ENCODE results near the gene SIAH3. TPM values are rescaled to one million over a fixed set of nuclear protein-coding genes. Genes with fewer than 3 reads are reported as not detected.

SIAH3 gene
- total RNA-seq, 1 donor from 2014 or later, result 0.08 TPM

DNA sequence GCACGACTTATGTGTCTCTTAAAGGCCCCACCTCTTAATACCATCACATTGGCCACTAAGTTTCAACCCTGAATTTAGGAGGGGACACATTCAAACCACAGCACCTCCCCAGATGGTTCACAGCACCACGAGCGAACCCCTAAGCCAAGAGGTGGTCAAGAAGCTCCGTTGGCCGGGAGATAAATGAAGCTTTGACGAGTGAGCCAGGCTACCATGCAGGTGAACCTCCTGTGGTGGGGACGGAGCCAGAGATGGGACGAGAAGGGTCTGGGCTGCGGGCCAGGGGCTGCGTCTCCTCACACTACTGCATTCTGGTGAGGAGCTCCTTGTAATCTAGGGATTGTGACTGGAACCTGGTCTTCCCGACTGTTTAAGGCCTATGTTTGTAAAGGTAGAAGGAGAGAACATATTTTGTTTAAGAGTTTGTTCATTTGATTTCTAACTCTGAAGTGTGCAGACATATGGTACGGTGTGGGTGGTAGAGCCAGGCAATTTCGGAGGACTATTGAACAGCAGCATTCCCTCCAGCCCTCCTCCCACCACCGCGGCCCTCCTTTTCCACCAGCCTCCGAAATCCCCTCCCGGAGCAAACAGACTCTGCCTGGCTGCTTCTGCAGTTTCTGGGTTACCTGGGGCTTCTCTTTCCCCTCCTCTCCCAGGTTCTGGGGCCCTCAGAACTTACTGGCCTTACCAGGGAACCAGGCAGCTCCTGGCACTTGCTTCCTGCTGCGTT is 31.3 kb downstream of the SIAH3 start:
- Mint-ChIP-seq H3K27ac (ENCODE audit: unreplicated experiment) (no peak overlapping the region), H3K4me1 (ENCODE audit: unreplicated experiment) (peaks cover 5% of the 10 kb centered on the region), H3K9me3 (ENCODE audit: unreplicated experiment) (no peaks in the 10 kb centered on the region), H3K4me3 (ENCODE audit: unreplicated experiment) (no peak overlapping the region), H3K27me3 (ENCODE audit: unreplicated experiment) (peaks cover 3% of the 10 kb centered on the region), H3K36me3 (ENCODE audit: low read depth, unreplicated experiment) (no peaks in the 10 kb centered on the region)
- TF ChIP-seq, protein P1, sequence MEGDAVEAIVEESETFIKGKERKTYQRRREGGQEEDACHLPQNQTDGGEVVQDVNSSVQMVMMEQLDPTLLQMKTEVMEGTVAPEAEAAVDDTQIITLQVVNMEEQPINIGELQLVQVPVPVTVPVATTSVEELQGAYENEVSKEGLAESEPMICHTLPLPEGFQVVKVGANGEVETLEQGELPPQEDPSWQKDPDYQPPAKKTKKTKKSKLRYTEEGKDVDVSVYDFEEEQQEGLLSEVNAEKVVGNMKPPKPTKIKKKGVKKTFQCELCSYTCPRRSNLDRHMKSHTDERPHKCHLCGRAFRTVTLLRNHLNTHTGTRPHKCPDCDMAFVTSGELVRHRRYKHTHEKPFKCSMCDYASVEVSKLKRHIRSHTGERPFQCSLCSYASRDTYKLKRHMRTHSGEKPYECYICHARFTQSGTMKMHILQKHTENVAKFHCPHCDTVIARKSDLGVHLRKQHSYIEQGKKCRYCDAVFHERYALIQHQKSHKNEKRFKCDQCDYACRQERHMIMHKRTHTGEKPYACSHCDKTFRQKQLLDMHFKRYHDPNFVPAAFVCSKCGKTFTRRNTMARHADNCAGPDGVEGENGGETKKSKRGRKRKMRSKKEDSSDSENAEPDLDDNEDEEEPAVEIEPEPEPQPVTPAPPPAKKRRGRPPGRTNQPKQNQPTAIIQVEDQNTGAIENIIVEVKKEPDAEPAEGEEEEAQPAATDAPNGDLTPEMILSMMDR (IDR thresholded peaks at IDR 0.05; ENCODE audit: unreplicated experiment), result no peak
- no peak for DNase-seq (ENCODE audit: low spot score)

DNA sequence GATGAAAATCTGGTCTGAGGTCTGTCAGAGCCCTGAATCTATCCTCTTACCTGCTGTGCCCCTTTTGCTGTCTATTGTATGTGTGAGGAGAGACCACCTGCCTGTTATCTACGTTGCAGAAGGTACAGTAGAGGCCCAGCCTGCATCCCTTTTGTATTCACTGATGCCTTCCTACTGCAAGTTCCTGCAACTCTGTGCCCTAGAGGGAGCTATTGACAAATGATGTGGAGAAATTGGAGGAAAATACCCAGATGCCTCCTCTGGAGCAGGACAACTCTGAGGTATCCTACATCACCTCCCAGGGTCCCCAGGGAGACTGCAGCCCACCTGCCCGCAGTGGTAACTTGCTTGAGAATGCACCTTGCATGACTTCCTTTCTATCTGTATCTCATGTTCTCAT is 33.7 kb downstream of the SIAH3 start:
- no peak for DNase-seq (ENCODE audit: low spot score)
- TF ChIP-seq, protein P1 (IDR thresholded peaks at IDR 0.05; ENCODE audit: unreplicated experiment), result no peak
- H3K4me3 Mint-ChIP-seq (ENCODE audit: unreplicated experiment), result no peak overlapping the region
- H3K4me1 Mint-ChIP-seq (ENCODE audit: unreplicated experiment), result peaks cover 12% of the 10 kb centered on the region
- H3K9me3 Mint-ChIP-seq (ENCODE audit: unreplicated experiment), result no peaks in the 10 kb centered on the region
- H3K27ac Mint-ChIP-seq (ENCODE audit: unreplicated experiment), result no peak overlapping the region
- H3K36me3 Mint-ChIP-seq (ENCODE audit: low read depth, unreplicated experiment), result no peaks in the 10 kb centered on the region
- H3K27me3 Mint-ChIP-seq (ENCODE audit: unreplicated experiment), result peaks cover 3% of the 10 kb centered on the region

DNA sequence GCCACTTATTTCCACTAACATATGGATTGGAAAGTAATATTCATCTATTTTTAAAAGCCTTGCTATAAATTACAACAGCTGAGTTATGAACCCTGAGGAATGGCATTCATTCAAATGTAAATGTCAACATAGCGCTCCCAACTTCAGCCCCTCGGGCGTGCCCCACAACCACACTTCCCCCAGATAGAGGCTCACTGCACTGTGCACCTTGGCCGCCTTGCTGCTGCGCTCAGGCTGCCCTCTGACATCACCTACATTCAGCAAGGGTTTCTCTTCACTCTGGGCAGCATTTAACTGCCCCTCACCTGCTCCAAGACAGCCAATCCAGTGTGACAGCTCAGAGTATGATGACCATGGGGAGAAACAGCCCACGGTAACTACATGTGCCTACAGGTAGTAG is 35.1 kb downstream of the SIAH3 start:
- H3K27ac Mint-ChIP-seq (ENCODE audit: unreplicated experiment), result no peak overlapping the region
- peaks cover 21% of the 10 kb centered on the region for H3K4me1 Mint-ChIP-seq (ENCODE audit: unreplicated experiment)
- DNase-seq (ENCODE audit: low spot score), result no peak
- H3K9me3 Mint-ChIP-seq (ENCODE audit: unreplicated experiment), result no peaks in the 10 kb centered on the region
- H3K36me3 Mint-ChIP-seq (ENCODE audit: low read depth, unreplicated experiment), result no peaks in the 10 kb centered on the region
- no peak overlapping the region for H3K4me3 Mint-ChIP-seq (ENCODE audit: unreplicated experiment)
- TF ChIP-seq, protein P1 (IDR thresholded peaks at IDR 0.05; ENCODE audit: unreplicated experiment), result no peak
- peaks cover 3% of the 10 kb centered on the region for H3K27me3 Mint-ChIP-seq (ENCODE audit: unreplicated experiment)

DNA sequence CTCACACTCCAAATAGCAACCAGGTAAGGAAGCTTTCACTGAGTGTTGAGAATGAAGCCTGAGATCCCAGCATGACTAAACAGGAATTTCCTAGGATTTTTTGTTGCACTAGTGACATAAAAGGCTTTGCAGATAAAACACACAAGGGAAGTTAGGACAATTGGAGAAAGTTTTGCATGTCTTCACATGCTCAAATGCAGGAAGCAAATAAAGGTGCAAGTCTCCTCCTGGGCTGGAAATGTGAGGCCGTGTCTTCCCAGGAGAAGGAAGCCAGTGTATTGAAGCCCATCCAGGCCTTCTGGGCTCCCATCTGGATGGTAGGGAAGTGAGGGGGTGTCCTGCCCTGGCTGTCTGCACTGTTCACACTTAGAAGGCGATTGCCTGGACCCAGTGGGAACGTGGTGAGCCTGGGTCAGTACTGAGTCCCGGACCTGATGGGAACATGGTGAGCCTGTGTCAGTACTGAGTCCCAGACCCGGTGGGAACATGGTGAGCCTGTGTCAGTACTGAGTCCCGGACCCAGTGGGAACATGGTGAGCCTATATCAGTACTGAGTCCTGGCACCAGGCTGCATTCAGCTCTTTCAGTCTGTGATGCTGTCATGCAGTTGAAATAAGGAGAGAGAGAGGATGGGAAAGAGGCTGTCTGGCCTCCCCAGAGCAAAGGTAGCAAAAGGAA is 38.7 kb downstream of the SIAH3 start:
- TF ChIP-seq, protein P1 (IDR thresholded peaks at IDR 0.05; ENCODE audit: unreplicated experiment), result no peak
- peak overlapping the region; percentile 6 for H3K4me3 Mint-ChIP-seq (ENCODE audit: unreplicated experiment)
- no peaks in the 10 kb centered on the region for H3K36me3 Mint-ChIP-seq (ENCODE audit: low read depth, unreplicated experiment)
- H3K9me3 Mint-ChIP-seq (ENCODE audit: unreplicated experiment), result no peaks in the 10 kb centered on the region
- no peaks in the 10 kb centered on the region for H3K27me3 Mint-ChIP-seq (ENCODE audit: unreplicated experiment)
- no peak overlapping the region for H3K27ac Mint-ChIP-seq (ENCODE audit: unreplicated experiment)
- DNase-seq (ENCODE audit: low spot score), result peak; percentile 8
- peaks cover 23% of the 10 kb centered on the region for H3K4me1 Mint-ChIP-seq (ENCODE audit: unreplicated experiment)

Measured in endothelial cell (in vitro differentiated cells).